K562 (cell line): ENCODE data around the gene RBSN. TPM values are rescaled to one million over a fixed set of nuclear protein-coding genes. Genes with fewer than 3 reads are reported as not detected.

Experiments used
- CBX8 ChIP-seq: fragments of 200-600 bp; sonication (generic); IDR thresholded peaks from 2 replicates; pipeline ENCODE4 v1.6.1; 2012; ENCODE audit warnings: borderline replicate concordance, mixed run types, low read depth, mild to moderate bottlenecking, moderate library complexity, mixed read lengths, low read length, control low read depth, inconsistent platforms; ENCODE audit not compliant: poor library complexity, severe bottlenecking; ENCODE audit errors: extremely low read depth
- CHCHD3 ChIP-seq: fragments of 250-450 bp; sonication (Bioruptor Pico); IDR thresholded peaks from 2 replicates; pipeline ENCODE4 v2.1.2; 2022; ENCODE audit warnings: mild to moderate bottlenecking
- CREM ChIP-seq: IDR thresholded peaks from 2 replicates; pipeline ENCODE4 v1.6.1; 2014; ENCODE audit warnings: antibody characterized with exemption, low read depth
- ERF ChIP-seq: fragments of 450-650 bp; formaldehyde crosslinking; IDR thresholded peaks from 2 replicates; pipeline ENCODE4 v1.4.0; 2020; ENCODE audit warnings: mild to moderate bottlenecking, mixed read lengths
- FOXK1 ChIP-seq: sonication (generic); formaldehyde crosslinking; IDR thresholded peaks from 2 replicates; pipeline ENCODE4 v1.8.0; 2022; ENCODE audit warnings: missing genetic modification reagents, mild to moderate bottlenecking, borderline replicate concordance
- GABPA ChIP-seq: fragments of 200-800 bp; sonication (Bioruptor generic); conservative IDR thresholded peaks from 2 replicates; pipeline ENCODE4 v1.6.1; 2016; ENCODE audit warnings: low read depth, missing genetic modification characterization, missing compliant biosample characterization
- HIVEP1 ChIP-seq: fragments of 250-450 bp; sonication (Bioruptor Pico); IDR thresholded peaks from 2 replicates; pipeline ENCODE4 v1.4.0; 2020; ENCODE audit warnings: mild to moderate bottlenecking
- HMG20A ChIP-seq: fragments of 450-650 bp; formaldehyde crosslinking; conservative IDR thresholded peaks from 2 replicates; pipeline ENCODE4 v1.4.0; 2020; ENCODE audit warnings: mild to moderate bottlenecking, mixed read lengths
- IRF2 ChIP-seq: sonication (generic); formaldehyde crosslinking; IDR thresholded peaks from 2 replicates; pipeline ENCODE4 v1.8.1; 2022; ENCODE audit warnings: mild to moderate bottlenecking, missing genetic modification reagents
- LEF1 ChIP-seq: fragments of 450-650 bp; IDR thresholded peaks from 2 replicates; pipeline ENCODE4 v1.6.1; 2016; ENCODE audit warnings: mild to moderate bottlenecking
- NFIC ChIP-seq: fragments of 450-650 bp; IDR thresholded peaks from 2 replicates; pipeline ENCODE4 v1.6.1; 2017; ENCODE audit warnings: mild to moderate bottlenecking, inconsistent platforms
- NRF1 ChIP-seq, 2 experiments: fragments of 450-650 bp; IDR thresholded peaks in 1 of 2; conservative IDR thresholded peaks in 1 of 2; 2 replicates each; pipeline ENCODE4 v1.6.1; 2014; ENCODE audit warnings: mild to moderate bottlenecking in 2 of 2
- SRF ChIP-seq, 2 experiments: fragments of 250-450, 450-650 bp in 1 of 2; sonication (Bioruptor Pico) in 1 of 2; sonication (generic) in 1 of 2; formaldehyde crosslinking; IDR thresholded peaks; 2 replicates each; pipeline versions ENCODE4 v1.5.0 to v1.5.1; 2020 to 2022; ENCODE audit warnings: mild to moderate bottlenecking in 1 of 2, missing genetic modification reagents in 1 of 2
- SRSF3 ChIP-seq: fragments of 200-400 bp; formaldehyde crosslinking; IDR thresholded peaks from 2 replicates; pipeline ENCODE4 v1.6.1; 2016; ENCODE audit warnings: mild to moderate bottlenecking, low read length, moderate library complexity; ENCODE audit not compliant: insufficient read depth
- TCF3 ChIP-seq: sonication (generic); formaldehyde crosslinking; IDR thresholded peaks from 2 replicates; pipeline ENCODE4 v1.4.0; 2020; ENCODE audit warnings: mild to moderate bottlenecking, missing genetic modification reagents
- ZNF3 ChIP-seq: fragments of 250-450 bp; sonication (Bioruptor Pico); IDR thresholded peaks from 2 replicates; pipeline ENCODE4 v1.5.0; 2021; ENCODE audit warnings: mild to moderate bottlenecking, moderate library complexity
- ZNF764 ChIP-seq: fragments of 250-450 bp; sonication (Bioruptor Pico); IDR thresholded peaks from 2 replicates; pipeline ENCODE4 v1.4.0; 2020; ENCODE audit warnings: low read depth, mild to moderate bottlenecking, moderate library complexity
- ZNF79 ChIP-seq: fragments of 250-450 bp; sonication (Bioruptor Pico); IDR thresholded peaks from 2 replicates; pipeline ENCODE4 v1.4.0; 2020; ENCODE audit warnings: low read depth, mild to moderate bottlenecking, moderate library complexity
- polyA plus RNA-seq, 8 experiments: library from polyadenylated mRNA; depleted of rRNA in 4 of 8; stranded (reverse) in 5 of 8; unstranded in 3 of 8; fragments of >200 nt; fragmentation: Nextera tagmentation in 2 of 8; fragmentation: Illumina TruSeq in 1 of 8; extraction: Ambion mirVana in 2 of 8; extraction: Trizol in 1 of 8; gene quantifications; 2 replicates each; pipeline versions ENCODE4 v1.2.1 to v1.2.3, GENCODE V29; 2011 to 2014; ENCODE audit warnings: inconsistent platforms in 1 of 8, missing spikeins in 1 of 8
- total RNA-seq, 7 experiments: library from RNA; depleted of rRNA in 6 of 7; stranded (reverse); fragments of >200 nt in 6 of 7; fragmentation: Illumina TruSeq in 2 of 7; extraction: Trizol in 2 of 7; gene quantifications; 2 replicates each; pipeline versions ENCODE4 v1.2.1 to v1.2.3, GENCODE V29; 2011 to 2021; ENCODE audit warnings: low replicate concordance in 1 of 7
- TF ChIP-seq, protein P1 (sequence below): sonication (generic); formaldehyde crosslinking; IDR thresholded peaks from 2 replicates; pipeline ENCODE4 v1.8.1; 2023; ENCODE audit warnings: mild to moderate bottlenecking, missing genetic modification reagents, moderate library complexity
- TF ChIP-seq, protein P2 (sequence below), 3 experiments: fragments of 200-800 bp in 1 of 3; sonication (Bioruptor generic) in 1 of 3; sonication (generic) in 1 of 3; formaldehyde crosslinking in 1 of 3; IDR thresholded peaks; 2 replicates each; pipeline versions ENCODE4 v1.6.1 to v1.8.0; 2016 to 2022; ENCODE audit warnings: mild to moderate bottlenecking in 2 of 3, missing compliant biosample characterization in 2 of 3, missing genetic modification characterization in 2 of 3, missing genetic modification reagents in 1 of 3
- TF ChIP-seq, protein P3 (sequence below), 2 experiments: fragments of 450-650 bp; IDR thresholded peaks; 2 replicates each; pipeline ENCODE4 v1.6.1; 2018; ENCODE audit warnings: mild to moderate bottlenecking in 2 of 2, low read depth in 1 of 2; ENCODE audit not compliant: partially characterized antibody in 2 of 2

RBSN gene
- total and polyA plus RNA-seq, 9 of the 15 experiments (the other 6 are each of a cell fraction or from before 2014, with no cell fraction given): 2.9 to 19.6 (median 15.0) TPM

DNA sequence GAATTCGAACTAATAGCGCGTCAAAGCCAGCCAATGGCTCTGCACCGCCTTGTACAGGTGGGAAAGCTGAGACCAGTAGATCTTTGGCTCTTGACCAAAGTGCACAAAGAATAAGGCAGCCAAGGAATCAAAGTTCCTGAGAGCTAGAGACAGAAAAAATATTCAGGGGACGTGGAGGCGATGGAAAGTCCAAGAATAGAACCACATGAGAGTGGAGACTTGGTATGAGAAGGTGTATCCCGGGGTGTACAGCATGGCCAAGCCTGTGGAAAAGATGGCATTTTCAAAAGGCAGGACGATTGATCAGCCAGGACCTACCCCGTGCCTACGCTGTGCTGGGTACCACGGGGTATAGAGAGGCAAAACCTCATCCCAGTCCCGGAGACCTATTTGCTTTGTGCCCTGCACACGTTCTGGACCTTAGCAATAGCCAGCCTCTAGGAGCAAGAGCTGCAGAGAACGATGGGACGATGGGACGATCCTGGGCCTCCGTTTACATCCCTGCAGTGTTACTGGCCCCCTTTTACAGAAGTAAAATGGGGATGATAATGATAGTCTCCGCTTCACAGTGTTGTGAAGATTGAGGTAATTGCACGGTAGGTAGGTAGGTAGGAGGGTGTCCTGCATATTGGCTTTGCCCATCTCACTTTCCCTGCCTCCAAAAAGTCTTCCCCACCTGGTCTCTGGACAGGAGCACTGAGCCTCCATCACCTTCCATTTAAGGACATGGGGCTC lies 583 bp upstream of the RBSN start (continued):
- TF ChIP-seq SRSF3 (no peak), HIVEP1 (0 out of 2 replicates have a peak, but pooled peaks have one; percentile 23), ZNF79 (CRISPR knock-in tag) (no peak), NFIC (peak; percentile 79), CBX8 (no peak), ERF (CRISPR knock-in tag) (no peak), GABPA (tag) (peak; percentile 79), NRF1 (conservative IDR thresholded peaks at IDR 0.05 in 1 of 2, IDR thresholded peaks at IDR 0.05 in 1 of 2) (no peak; a peak in 1 of 4 replicates), LEF1 (no peak), TCF3 (CRISPR knock-in tag) (no peak), FOXK1 (no peak), IRF2 (CRISPR knock-in tag) (no peak), ZNF764 (no peak), HMG20A (CRISPR knock-in tag) (no peak), CREM (no peak), CHCHD3 (CRISPR knock-in tag) (no peak), SRF (CRISPR knock-in tag; IDR thresholded peaks at IDR 0.05) (no peak), ZNF3 (CRISPR knock-in tag) (no peak)
- TF ChIP-seq, protein P1, sequence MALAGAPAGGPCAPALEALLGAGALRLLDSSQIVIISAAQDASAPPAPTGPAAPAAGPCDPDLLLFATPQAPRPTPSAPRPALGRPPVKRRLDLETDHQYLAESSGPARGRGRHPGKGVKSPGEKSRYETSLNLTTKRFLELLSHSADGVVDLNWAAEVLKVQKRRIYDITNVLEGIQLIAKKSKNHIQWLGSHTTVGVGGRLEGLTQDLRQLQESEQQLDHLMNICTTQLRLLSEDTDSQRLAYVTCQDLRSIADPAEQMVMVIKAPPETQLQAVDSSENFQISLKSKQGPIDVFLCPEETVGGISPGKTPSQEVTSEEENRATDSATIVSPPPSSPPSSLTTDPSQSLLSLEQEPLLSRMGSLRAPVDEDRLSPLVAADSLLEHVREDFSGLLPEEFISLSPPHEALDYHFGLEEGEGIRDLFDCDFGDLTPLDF (CRISPR knock-in tag): peak; percentile 17; the same call in 1 of the 2 replicates
- TF ChIP-seq, protein P2, sequence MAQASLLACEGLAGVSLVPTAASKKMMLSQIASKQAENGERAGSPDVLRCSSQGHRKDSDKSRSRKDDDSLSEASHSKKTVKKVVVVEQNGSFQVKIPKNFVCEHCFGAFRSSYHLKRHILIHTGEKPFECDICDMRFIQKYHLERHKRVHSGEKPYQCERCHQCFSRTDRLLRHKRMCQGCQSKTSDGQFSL (CRISPR knock-in tag; IDR thresholded peaks at IDR 0.05): no peak
- TF ChIP-seq, protein P2 (tag; IDR thresholded peaks at IDR 0.05): no peak; a peak in 1 of 4 replicates
- TF ChIP-seq, protein P3, sequence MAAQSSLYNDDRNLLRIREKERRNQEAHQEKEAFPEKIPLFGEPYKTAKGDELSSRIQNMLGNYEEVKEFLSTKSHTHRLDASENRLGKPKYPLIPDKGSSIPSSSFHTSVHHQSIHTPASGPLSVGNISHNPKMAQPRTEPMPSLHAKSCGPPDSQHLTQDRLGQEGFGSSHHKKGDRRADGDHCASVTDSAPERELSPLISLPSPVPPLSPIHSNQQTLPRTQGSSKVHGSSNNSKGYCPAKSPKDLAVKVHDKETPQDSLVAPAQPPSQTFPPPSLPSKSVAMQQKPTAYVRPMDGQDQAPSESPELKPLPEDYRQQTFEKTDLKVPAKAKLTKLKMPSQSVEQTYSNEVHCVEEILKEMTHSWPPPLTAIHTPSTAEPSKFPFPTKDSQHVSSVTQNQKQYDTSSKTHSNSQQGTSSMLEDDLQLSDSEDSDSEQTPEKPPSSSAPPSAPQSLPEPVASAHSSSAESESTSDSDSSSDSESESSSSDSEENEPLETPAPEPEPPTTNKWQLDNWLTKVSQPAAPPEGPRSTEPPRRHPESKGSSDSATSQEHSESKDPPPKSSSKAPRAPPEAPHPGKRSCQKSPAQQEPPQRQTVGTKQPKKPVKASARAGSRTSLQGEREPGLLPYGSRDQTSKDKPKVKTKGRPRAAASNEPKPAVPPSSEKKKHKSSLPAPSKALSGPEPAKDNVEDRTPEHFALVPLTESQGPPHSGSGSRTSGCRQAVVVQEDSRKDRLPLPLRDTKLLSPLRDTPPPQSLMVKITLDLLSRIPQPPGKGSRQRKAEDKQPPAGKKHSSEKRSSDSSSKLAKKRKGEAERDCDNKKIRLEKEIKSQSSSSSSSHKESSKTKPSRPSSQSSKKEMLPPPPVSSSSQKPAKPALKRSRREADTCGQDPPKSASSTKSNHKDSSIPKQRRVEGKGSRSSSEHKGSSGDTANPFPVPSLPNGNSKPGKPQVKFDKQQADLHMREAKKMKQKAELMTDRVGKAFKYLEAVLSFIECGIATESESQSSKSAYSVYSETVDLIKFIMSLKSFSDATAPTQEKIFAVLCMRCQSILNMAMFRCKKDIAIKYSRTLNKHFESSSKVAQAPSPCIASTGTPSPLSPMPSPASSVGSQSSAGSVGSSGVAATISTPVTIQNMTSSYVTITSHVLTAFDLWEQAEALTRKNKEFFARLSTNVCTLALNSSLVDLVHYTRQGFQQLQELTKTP (IDR thresholded peaks at IDR 0.05; ENCODE audit: low read depth in 1 of 2, partially characterized antibody in 2 of 2): peak in 1 of 2 experiments; percentile 92
